OCI-LY7 (cell line): ENCODE measurements around the gene PSKH1. TPM values are rescaled to one million over a fixed set of nuclear protein-coding genes. Genes with fewer than 3 reads are reported as not detected.

Experiments used
- BruUV-seq: library from RNA; stranded (reverse); fragments of 400-500 nt; replicated peaks from 2 replicates; lab custom pipeline; 2021; lab: Mats Ljungman, UMichigan
- CTCF ChIA-PET: fragments of 300-600 bp; sonication (Branson Sonifier 250); formaldehyde crosslinking; loops from one replicate; lab custom pipeline; 2022; ENCODE audit warnings: antibody characterized with exemption; ENCODE audit not compliant: unreplicated experiment; lab: Charles Lee
- POLR2A ChIA-PET: fragments of 300-600 bp; sonication (Branson Sonifier 250); formaldehyde crosslinking; loops from one replicate; lab custom pipeline; 2022; ENCODE audit warnings: antibody characterized with exemption; lab: Charles Lee
- DNase-seq: peaks from one replicate; pipeline ENCODE4 v3.0.0-alpha.2; 2015; ENCODE audit warnings: low spot score
- H2AFZ ChIP-seq: fragments of 200-600 bp; sonication (generic), shearing (Covaris generic); 2 replicates; pipeline ENCODE4 v1.6.1; 2014; ENCODE audit warnings: mild to moderate bottlenecking, antibody characterized with exemption, low read length, moderate library complexity
- H3K27ac ChIP-seq: fragments of 200-600 bp; sonication (generic); 2 replicates; pipeline ENCODE4 v1.5.1; 2014; ENCODE audit warnings: mixed run types, low read depth, mild to moderate bottlenecking, moderate library complexity, low read length, inconsistent platforms; ENCODE audit not compliant: poor library complexity, severe bottlenecking
- H3K36me3 ChIP-seq: fragments of 200-600 bp; sonication (generic); 2 replicates; pipeline ENCODE4 v1.6.1; 2014; ENCODE audit warnings: mild to moderate bottlenecking, antibody characterized with exemption, low read length, moderate library complexity, mixed read lengths; ENCODE audit not compliant: insufficient read depth
- H3K4me1 ChIP-seq: fragments of 200-600 bp; sonication (generic); 2 replicates; pipeline ENCODE4 v1.5.1; 2014; ENCODE audit warnings: mild to moderate bottlenecking, low read length; ENCODE audit not compliant: insufficient read depth, poor library complexity, severe bottlenecking
- H3K4me2 ChIP-seq: fragments of 200-600 bp; sonication (generic); 2 replicates; pipeline ENCODE4 v1.6.1; 2014; ENCODE audit warnings: mild to moderate bottlenecking, low read length
- H3K4me3 ChIP-seq: fragments of 200-600 bp; sonication (generic); 2 replicates; pipeline ENCODE4 v1.5.1; 2014; ENCODE audit warnings: mild to moderate bottlenecking, low read depth, low read length; ENCODE audit not compliant: poor library complexity, severe bottlenecking
- H3K79me2 ChIP-seq: fragments of 200-600 bp; sonication (generic); 2 replicates; pipeline ENCODE4 v1.6.1; 2016; ENCODE audit warnings: low read depth, mild to moderate bottlenecking, low read length, moderate library complexity, mixed read lengths; ENCODE audit not compliant: insufficient read depth
- H3K9me2 ChIP-seq: fragments of 200-600 bp; sonication (generic); 2 replicates; pipeline ENCODE4 v1.6.1; 2016; ENCODE audit warnings: mild to moderate bottlenecking, low read length, mixed read lengths; ENCODE audit not compliant: insufficient read depth
- H3K9me3 ChIP-seq: fragments of 200-600 bp; sonication (generic); 2 replicates; pipeline ENCODE4 v1.6.1; 2014; ENCODE audit warnings: mild to moderate bottlenecking, mixed run types, low read length, mixed read lengths
- H4K20me1 ChIP-seq: fragments of 200-600 bp; sonication (generic); 2 replicates; pipeline ENCODE4 v1.6.1; 2014; ENCODE audit warnings: mild to moderate bottlenecking, antibody characterized with exemption, low read length, moderate library complexity, mixed read lengths; ENCODE audit not compliant: insufficient read depth
- EZH2phosphoT487 ChIP-seq: fragments of 200-600 bp; sonication (generic); IDR thresholded peaks from 2 replicates; pipeline ENCODE4 v1.6.1; 2018; ENCODE audit warnings: low read depth, borderline replicate concordance, mild to moderate bottlenecking, mixed run types, antibody characterized with exemption, low read length, moderate library complexity, mixed read lengths
- intact Hi-C: fragments of 100-400 bp; cut with micrococcal nuclease; formaldehyde crosslinking; loops from one replicate; pipeline ENCODE4 v1.10.0; 2022; ENCODE audit not compliant: unreplicated experiment
- total RNA-seq, 2 experiments: library from RNA; depleted of rRNA in 1 of 2; stranded (reverse); fragments of >200 nt in 1 of 2; shearing (Covaris generic) in 1 of 2; gene quantifications; 2 replicates each; pipeline ENCODE4 v1.2.3, GENCODE V29; 2014 to 2022
- TF ChIP-seq, protein P1 (sequence below): fragments of 200-600 bp; sonication (generic); conservative IDR thresholded peaks from 2 replicates; pipeline ENCODE4 v1.5.1; 2014; ENCODE audit warnings: mild to moderate bottlenecking, antibody characterized with exemption, low read length, moderate library complexity, mixed read lengths

Gene PSKH1
- total RNA-seq, 2 experiments from 2014 or later, result 10.4 to 27.1 TPM

DNA sequence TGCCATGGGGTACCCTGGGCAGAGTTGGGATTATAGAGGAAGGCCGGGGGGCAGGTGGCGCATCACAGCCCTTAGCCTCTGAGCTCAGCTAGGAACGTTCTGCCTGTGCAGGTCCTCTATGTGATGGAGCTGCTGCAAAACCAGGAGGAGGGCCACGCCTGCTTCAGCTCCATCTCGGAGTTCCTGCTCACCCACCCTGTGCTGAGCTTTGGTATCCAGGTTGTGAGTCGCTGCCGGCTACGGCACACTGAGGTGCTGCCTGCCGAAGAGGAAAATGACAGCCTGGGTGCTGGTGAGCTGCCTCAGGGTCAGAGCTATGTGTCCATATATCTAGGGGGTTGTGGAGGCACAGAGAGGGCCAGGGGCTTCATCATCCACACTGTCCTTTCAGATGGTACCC is 14.2 kb upstream of the PSKH1 start:
- Histone ChIP-seq H3K4me2 (no peak overlapping the region), H2AFZ (no peak overlapping the region), H4K20me1 (no peaks in the 10 kb centered on the region), H3K36me3 (peaks cover 85% of the 10 kb centered on the region), H3K27ac (no peak overlapping the region), H3K4me1 (peaks cover 14% of the 10 kb centered on the region), H3K9me3 (no peaks in the 10 kb centered on the region), H3K9me2 (no peaks in the 10 kb centered on the region), H3K79me2 (peaks cover 20% of the 10 kb centered on the region), H3K4me3 (no peak overlapping the region)
- BruUV-seq, result no TSS peak
- no peak for TF ChIP-seq EZH2phosphoT487
- TF ChIP-seq, protein P1, sequence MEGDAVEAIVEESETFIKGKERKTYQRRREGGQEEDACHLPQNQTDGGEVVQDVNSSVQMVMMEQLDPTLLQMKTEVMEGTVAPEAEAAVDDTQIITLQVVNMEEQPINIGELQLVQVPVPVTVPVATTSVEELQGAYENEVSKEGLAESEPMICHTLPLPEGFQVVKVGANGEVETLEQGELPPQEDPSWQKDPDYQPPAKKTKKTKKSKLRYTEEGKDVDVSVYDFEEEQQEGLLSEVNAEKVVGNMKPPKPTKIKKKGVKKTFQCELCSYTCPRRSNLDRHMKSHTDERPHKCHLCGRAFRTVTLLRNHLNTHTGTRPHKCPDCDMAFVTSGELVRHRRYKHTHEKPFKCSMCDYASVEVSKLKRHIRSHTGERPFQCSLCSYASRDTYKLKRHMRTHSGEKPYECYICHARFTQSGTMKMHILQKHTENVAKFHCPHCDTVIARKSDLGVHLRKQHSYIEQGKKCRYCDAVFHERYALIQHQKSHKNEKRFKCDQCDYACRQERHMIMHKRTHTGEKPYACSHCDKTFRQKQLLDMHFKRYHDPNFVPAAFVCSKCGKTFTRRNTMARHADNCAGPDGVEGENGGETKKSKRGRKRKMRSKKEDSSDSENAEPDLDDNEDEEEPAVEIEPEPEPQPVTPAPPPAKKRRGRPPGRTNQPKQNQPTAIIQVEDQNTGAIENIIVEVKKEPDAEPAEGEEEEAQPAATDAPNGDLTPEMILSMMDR, result no peak
- POLR2A ChIA-PET, result interaction anchor here (0.5 kb wide), 1 partner anchor 75 kb away, joined by 6 read pairs; no protein-coding TSS in a partner anchor
- CTCF ChIA-PET, result no interaction called here
- intact Hi-C loops, result no loop called here
- DNase-seq, result no peak

DNA sequence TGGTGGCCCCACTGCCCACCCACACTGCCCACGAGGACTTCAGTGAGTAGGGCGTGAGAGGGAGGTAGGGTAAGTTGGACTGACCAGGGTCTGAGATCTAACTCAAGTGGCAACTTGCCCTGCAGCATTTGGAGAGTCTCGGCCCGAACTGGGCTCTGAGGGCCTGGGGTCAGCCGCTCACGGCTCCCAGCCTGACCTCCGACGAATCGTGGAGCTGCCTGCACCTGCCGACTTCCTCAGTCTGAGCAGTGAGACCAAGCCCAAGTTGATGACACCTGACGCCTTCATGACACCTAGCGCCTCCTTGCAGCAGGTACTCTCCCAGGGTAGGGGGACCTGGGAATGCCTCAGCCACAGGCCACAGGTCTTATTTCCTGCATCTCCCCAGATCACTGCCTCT is 13.6 kb upstream of the PSKH1 start:
- TF ChIP-seq, protein P1, result no peak
- no peak for TF ChIP-seq EZH2phosphoT487
- no peak overlapping the region for H2AFZ ChIP-seq
- ChIA-PET POLR2A (no interaction called here), CTCF (no interaction called here)
- H3K27ac ChIP-seq, result no peak overlapping the region
- no TSS peak for BruUV-seq
- peaks cover 8% of the 10 kb centered on the region for H3K4me1 ChIP-seq
- DNase-seq, result no peak
- H3K79me2 ChIP-seq, result peaks cover 13% of the 10 kb centered on the region
- no peaks in the 10 kb centered on the region for H3K9me3 ChIP-seq
- no peak overlapping the region for H3K4me3 ChIP-seq
- no peaks in the 10 kb centered on the region for H3K9me2 ChIP-seq
- intact Hi-C loops, result no loop called here
- H4K20me1 ChIP-seq, result no peaks in the 10 kb centered on the region
- H3K4me2 ChIP-seq, result no peak overlapping the region
- peaks cover 91% of the 10 kb centered on the region for H3K36me3 ChIP-seq

DNA sequence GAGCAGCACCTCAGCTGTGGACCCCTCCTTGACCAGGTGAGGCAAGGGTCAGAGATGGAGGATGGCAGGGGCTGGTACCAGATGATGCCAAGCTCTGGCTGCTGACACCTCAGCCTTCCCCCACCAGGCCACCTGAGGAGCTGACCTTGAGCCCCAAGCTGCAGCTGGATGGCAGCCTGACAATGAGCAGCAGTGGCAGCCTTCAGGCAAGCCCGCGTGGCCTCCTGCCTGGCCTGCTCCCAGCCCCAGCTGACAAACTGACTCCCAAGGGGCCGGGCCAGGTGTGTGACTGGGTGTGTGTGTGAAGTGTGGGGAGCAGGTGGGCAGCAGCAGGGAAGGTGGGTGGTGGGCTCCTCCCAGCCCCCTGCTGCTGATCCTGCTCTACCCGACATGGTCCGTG is 13.1 kb upstream of the PSKH1 start:
- Histone ChIP-seq H3K27ac (no peak overlapping the region), H4K20me1 (no peaks in the 10 kb centered on the region), H3K4me2 (no peak overlapping the region), H3K9me2 (no peaks in the 10 kb centered on the region), H3K36me3 (peaks cover 96% of the 10 kb centered on the region), H3K4me3 (no peak overlapping the region), H2AFZ (no peak overlapping the region), H3K79me2 (peaks cover 9% of the 10 kb centered on the region; the same call in 1 of the 2 replicates), H3K9me3 (no peaks in the 10 kb centered on the region), H3K4me1 (peaks cover 3% of the 10 kb centered on the region)
- intact Hi-C loops, result loop anchor here (5.0 kb wide), 1 partner anchor 182 kb away; no protein-coding TSS in a partner anchor
- ChIA-PET CTCF (no interaction called here), POLR2A (no interaction called here)
- DNase-seq, result no peak
- TF ChIP-seq EZH2phosphoT487, result no peak
- TF ChIP-seq, protein P1, result no peak
- no TSS peak for BruUV-seq
